Astrocyte (in vitro differentiated cells and primary cell): ENCODE results near the gene CLDN19. TPM values are rescaled to one million over a fixed set of nuclear protein-coding genes. Genes with fewer than 3 reads are reported as not detected.
A peak's percentile ranks its signal among the peaks of the same experiment; 100 is the strongest.

Experiments
- DNase-seq: peaks from one replicate; pipeline ENCODE4 v3.0.0-alpha.2; 2010; ENCODE audit warnings: low read depth
- FAIRE-seq: peaks from 2 replicates; lab custom pipeline; 2011; peaks lifted over from hg19 to GRCh38; lab: Jason Lieb, UNC
- H2AFZ ChIP-seq: 2 replicates; pipeline ENCODE4 v1.6.0; 2012; ENCODE audit warnings: low read depth, low read length, inconsistent platforms
- H3K27ac ChIP-seq: 2 replicates; pipeline ENCODE4 v1.5.1; 2011; ENCODE audit warnings: low read depth, low read length, inconsistent platforms
- H3K27me3 ChIP-seq: 2 replicates; pipeline ENCODE4 v1.6.0; 2011; ENCODE audit warnings: low read length, inconsistent platforms; ENCODE audit not compliant: insufficient read depth
- H3K36me3 ChIP-seq: 2 replicates; pipeline ENCODE4 v1.5.1; 2011; ENCODE audit warnings: low read length, inconsistent platforms; ENCODE audit not compliant: insufficient read depth
- H3K4me1 ChIP-seq: 2 replicates; pipeline ENCODE4 v1.5.1; 2011; ENCODE audit warnings: low read length, inconsistent platforms; ENCODE audit not compliant: insufficient read depth
- H3K4me2 ChIP-seq: 2 replicates; pipeline ENCODE4 v1.6.0; 2012; ENCODE audit warnings: low read length, inconsistent platforms
- H3K4me3 ChIP-seq: 2 replicates; pipeline ENCODE4 v1.5.1; 2011; ENCODE audit warnings: low read depth, mild to moderate bottlenecking, low read length, inconsistent platforms; ENCODE audit not compliant: insufficient read depth
- H3K79me2 ChIP-seq: 2 replicates; pipeline ENCODE4 v1.6.0; 2012; ENCODE audit warnings: mild to moderate bottlenecking, low read length, inconsistent platforms; ENCODE audit not compliant: insufficient read depth
- H3K9ac ChIP-seq: 2 replicates; pipeline ENCODE4 v1.6.0; 2012; ENCODE audit warnings: mild to moderate bottlenecking, low read length, inconsistent platforms
- H3K9me3 ChIP-seq: 2 replicates; pipeline ENCODE4 v1.5.1; 2012; ENCODE audit warnings: low read depth, mild to moderate bottlenecking, low read length, inconsistent platforms; ENCODE audit not compliant: insufficient read depth
- H4K20me1 ChIP-seq: 2 replicates; pipeline ENCODE4 v1.6.0; 2012; ENCODE audit warnings: low read length, inconsistent platforms; ENCODE audit not compliant: insufficient read depth
- H3K27ac Mint-ChIP-seq: one replicate; pipeline ENCODE4 v1.8.0; 2021; ENCODE audit warnings: mild to moderate bottlenecking, mixed read lengths; ENCODE audit not compliant: unreplicated experiment
- H3K27me3 Mint-ChIP-seq: one replicate; pipeline ENCODE4 v1.8.0; 2021; ENCODE audit warnings: low read depth, mixed read lengths; ENCODE audit not compliant: unreplicated experiment
- H3K36me3 Mint-ChIP-seq: one replicate; pipeline ENCODE4 v1.8.0; 2021; ENCODE audit warnings: low read depth, mixed read lengths; ENCODE audit not compliant: unreplicated experiment
- H3K4me1 Mint-ChIP-seq: one replicate; pipeline ENCODE4 v1.8.0; 2021; ENCODE audit warnings: low read depth, mixed read lengths; ENCODE audit not compliant: unreplicated experiment
- H3K4me3 Mint-ChIP-seq: one replicate; pipeline ENCODE4 v1.8.0; 2021; ENCODE audit warnings: mild to moderate bottlenecking, moderate library complexity, mixed read lengths; ENCODE audit not compliant: unreplicated experiment
- H3K9me3 Mint-ChIP-seq: one replicate; pipeline ENCODE4 v1.8.0; 2021; ENCODE audit warnings: mild to moderate bottlenecking, mixed read lengths; ENCODE audit not compliant: unreplicated experiment
- EZH2 ChIP-seq: IDR thresholded peaks from 2 replicates; pipeline ENCODE4 v1.6.1; 2012; ENCODE audit warnings: mild to moderate bottlenecking, low read length, inconsistent platforms; ENCODE audit not compliant: insufficient read depth
- total RNA-seq: library from RNA; stranded (reverse); gene quantifications from 2 replicates; pipeline ENCODE4 v1.2.1, GENCODE V29; 2021
- TF ChIP-seq, protein P1 (sequence below): IDR thresholded peaks from 2 replicates; pipeline ENCODE4 v1.5.1; 2011; ENCODE audit warnings: low read depth, mild to moderate bottlenecking, inconsistent platforms, low read length, moderate library complexity; ENCODE audit not compliant: insufficient read depth

The CLDN19 gene
- total RNA-seq, 1 donor from 2014 or later, result 0.11 TPM

DNA sequence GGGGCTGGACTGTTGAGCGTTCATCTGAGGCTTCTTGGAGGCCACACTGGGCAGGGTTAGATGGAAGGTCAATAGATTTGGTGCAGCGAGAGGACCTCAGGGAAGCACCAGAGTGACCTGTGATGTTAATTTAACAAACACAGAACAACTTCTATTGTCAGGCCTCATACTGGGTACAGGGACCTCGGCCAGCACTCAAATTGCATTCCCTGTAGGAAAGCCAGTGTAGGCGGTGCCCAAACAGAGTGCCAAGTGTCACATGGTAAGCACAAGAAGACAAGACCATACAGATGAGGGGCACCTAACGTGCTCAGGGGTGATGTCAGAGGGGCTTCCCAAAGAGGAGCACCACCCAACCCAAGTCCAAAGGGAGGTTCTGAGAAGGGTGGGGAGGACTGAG lies 46.1 kb upstream of the CLDN19 start:
- Mint-ChIP-seq H3K27me3 (peaks cover 3% of the 10 kb centered on the region), H3K4me3 (no peak overlapping the region)
- no peaks in the 10 kb centered on the region for H3K36me3 ChIP-seq

DNA sequence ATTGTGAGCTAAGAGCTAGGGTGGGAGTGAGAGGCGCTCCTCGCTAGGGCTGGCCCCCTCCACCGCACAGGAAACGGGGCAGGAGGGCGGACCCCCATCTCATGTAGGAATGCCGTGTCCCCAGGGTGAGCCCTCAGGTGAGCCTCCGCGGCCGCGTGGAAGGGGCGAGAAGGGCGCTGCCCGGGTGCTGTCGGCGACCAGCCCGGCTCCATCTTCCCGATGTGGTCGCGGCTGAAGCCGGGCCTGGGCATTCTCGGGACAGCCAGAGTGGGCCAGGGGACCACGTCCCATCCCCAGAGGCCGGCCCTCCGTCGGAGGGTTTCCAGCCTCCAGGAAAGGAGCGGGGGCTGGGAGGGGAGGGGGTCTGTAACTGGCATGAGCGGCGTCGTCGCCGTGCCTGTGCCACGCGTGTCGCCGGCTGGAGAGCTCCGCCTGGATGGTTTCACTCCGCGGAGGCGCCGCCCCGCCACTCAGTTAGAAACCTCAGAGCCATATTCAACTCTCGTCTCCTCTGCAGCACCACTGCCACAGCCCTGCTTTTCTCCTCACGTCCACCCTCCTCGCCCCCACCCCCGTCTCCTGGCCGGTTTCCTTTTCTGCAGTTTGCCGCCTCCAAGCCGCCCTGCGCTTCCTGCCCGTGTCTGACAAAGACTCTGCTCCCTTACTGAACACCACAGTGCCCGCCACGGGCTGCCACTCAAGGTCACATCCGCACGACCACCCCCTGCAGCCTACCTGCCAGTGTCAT lies 45.1 kb upstream of the CLDN19 start, which contains the start of gene TMEM269:
Gene TMEM269, plus strand, starts transcription at position 46 of the 748 bp plus-strand sequence. CDS start 4,903 bp downstream, outside the sequence.
- FAIRE-seq (no peak), DNase-seq (no peak)
- Mint-ChIP-seq H3K4me3 (no peak within 1 kb of the TSS), H3K4me1 (no peaks in the 10 kb centered on the region), H3K27me3 (peaks cover 3% of the 10 kb centered on the region), H3K9me3 (peaks cover 4% of the 10 kb centered on the region), H3K36me3 (peaks cover 25% of the 10 kb centered on the region), H3K27ac (peak within 1 kb of the TSS; percentile 2)
- Histone ChIP-seq H3K9me3 (no peaks in the 10 kb centered on the region), H3K79me2 (no peaks in the 10 kb centered on the region), H3K4me2 (peak within 1 kb of the TSS; percentile 86), H3K27me3 (no peaks in the 10 kb centered on the region), H3K36me3 (no peaks in the 10 kb centered on the region), H3K4me1 (peaks cover 9% of the 10 kb centered on the region), H3K27ac (no peak within 1 kb of the TSS), H3K4me3 (peak within 1 kb of the TSS; percentile 57), H2AFZ (peak within 1 kb of the TSS; percentile 86), H4K20me1 (peaks cover 4% of the 10 kb centered on the region), H3K9ac (peak within 1 kb of the TSS; percentile 54)
- TF ChIP-seq, protein P1, sequence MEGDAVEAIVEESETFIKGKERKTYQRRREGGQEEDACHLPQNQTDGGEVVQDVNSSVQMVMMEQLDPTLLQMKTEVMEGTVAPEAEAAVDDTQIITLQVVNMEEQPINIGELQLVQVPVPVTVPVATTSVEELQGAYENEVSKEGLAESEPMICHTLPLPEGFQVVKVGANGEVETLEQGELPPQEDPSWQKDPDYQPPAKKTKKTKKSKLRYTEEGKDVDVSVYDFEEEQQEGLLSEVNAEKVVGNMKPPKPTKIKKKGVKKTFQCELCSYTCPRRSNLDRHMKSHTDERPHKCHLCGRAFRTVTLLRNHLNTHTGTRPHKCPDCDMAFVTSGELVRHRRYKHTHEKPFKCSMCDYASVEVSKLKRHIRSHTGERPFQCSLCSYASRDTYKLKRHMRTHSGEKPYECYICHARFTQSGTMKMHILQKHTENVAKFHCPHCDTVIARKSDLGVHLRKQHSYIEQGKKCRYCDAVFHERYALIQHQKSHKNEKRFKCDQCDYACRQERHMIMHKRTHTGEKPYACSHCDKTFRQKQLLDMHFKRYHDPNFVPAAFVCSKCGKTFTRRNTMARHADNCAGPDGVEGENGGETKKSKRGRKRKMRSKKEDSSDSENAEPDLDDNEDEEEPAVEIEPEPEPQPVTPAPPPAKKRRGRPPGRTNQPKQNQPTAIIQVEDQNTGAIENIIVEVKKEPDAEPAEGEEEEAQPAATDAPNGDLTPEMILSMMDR, result no peak
- no peak for TF ChIP-seq EZH2

More for the DNA sequence above, 46.1 kb upstream of the CLDN19 start:
- no peak overlapping the region for H3K27ac ChIP-seq
- H2AFZ ChIP-seq, result no peak overlapping the region
- H3K27me3 ChIP-seq, result no peaks in the 10 kb centered on the region
- DNase-seq (no peak), FAIRE-seq (no peak)
- H3K4me1 Mint-ChIP-seq, result no peaks in the 10 kb centered on the region
- no peak overlapping the region for H3K4me3 ChIP-seq
- peaks cover 4% of the 10 kb centered on the region for H3K9me3 Mint-ChIP-seq
- no peak overlapping the region for H3K27ac Mint-ChIP-seq
- no peak overlapping the region for H3K4me2 ChIP-seq
- no peak overlapping the region for H3K9ac ChIP-seq
- H3K36me3 Mint-ChIP-seq, result peaks cover 18% of the 10 kb centered on the region
- H4K20me1 ChIP-seq, result peaks cover 4% of the 10 kb centered on the region
- H3K4me1 ChIP-seq, result peaks cover 9% of the 10 kb centered on the region
- H3K79me2 ChIP-seq, result no peaks in the 10 kb centered on the region
- no peaks in the 10 kb centered on the region for H3K9me3 ChIP-seq
- no peak for TF ChIP-seq EZH2
- TF ChIP-seq, protein P1, result no peak

DNA sequence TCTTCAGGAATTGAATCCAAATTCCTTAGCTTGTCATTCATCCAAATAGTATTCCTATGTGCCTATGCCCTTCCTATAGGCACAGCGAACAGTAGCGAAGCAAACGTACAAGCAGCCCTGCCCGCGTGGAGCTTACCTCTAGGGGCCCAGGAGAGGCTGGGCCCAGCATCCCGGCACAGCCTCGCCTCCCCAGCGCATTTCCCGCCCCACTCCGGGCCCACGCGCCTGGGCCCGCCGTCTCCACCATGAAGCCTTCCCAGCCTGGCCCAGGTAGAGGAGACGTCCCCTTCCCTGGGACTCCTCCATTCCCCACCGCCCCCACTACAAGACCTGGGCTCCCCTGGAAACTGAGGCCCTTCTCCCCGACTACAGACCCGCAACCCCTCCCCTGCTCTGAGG lies 44.5 kb upstream of the CLDN19 start:
- no peak for DNase-seq
- Histone ChIP-seq H3K27ac (no peak overlapping the region), H3K36me3 (no peaks in the 10 kb centered on the region), H3K9me3 (no peaks in the 10 kb centered on the region), H2AFZ (peak overlapping the region; percentile 86), H3K4me1 (peaks cover 9% of the 10 kb centered on the region), H3K4me2 (peak overlapping the region; percentile 86), H3K79me2 (no peaks in the 10 kb centered on the region), H3K27me3 (no peaks in the 10 kb centered on the region), H3K9ac (peak overlapping the region; percentile 54), H3K4me3 (no peak overlapping the region), H4K20me1 (peaks cover 4% of the 10 kb centered on the region)
- Mint-ChIP-seq H3K9me3 (peaks cover 4% of the 10 kb centered on the region), H3K4me3 (no peak overlapping the region), H3K4me1 (no peaks in the 10 kb centered on the region), H3K36me3 (peaks cover 27% of the 10 kb centered on the region), H3K27me3 (peaks cover 3% of the 10 kb centered on the region), H3K27ac (no peak overlapping the region)
- TF ChIP-seq EZH2, result no peak
- TF ChIP-seq, protein P1, result no peak
- FAIRE-seq, result no peak
